NCI-H2171 (cell line): Measurements from ENCODE around the gene SLC2A11.
"Not testable (repeated sequence)": the region's sequence is repeated elsewhere in the genome, so short reads cannot be mapped to it uniquely, and the experiment has no call there.

Experiments used
- DNase-seq: peaks from one replicate; lab custom pipeline; 2025; lab: John Stamatoyannopoulos, UW

The SLC2A11 gene

DNA sequence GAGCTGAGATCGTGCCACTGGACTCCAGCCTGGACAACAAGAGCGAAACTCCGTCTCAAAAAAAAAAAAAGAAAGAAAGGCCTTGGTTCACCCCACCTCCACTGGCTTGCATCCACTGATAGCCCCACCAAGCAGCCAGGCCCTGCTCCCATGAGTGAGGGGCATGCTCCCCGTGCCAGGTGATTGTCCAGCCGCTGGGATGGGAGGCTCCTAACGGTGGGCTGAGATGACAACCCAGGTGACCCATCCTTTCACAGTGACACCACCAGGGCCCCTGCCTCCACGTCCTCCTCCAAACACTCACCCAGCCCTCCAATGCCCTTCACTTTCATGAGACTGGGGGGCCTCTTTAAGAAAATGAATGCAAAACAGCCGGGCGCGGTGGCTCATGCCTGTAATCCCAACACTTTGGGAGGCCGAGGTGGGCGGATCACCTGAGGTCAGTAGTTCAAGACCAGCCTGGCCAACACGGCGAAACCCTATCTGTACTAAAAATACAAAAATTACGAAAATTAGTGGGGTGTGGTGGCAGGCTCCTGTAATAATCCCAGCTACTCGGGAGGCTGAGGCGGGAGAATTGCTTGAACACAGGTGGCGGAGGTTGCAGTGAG is 10.3 kb upstream of the SLC2A11 start:
- no peak for DNase-seq

GRCh38 chr22:23847991-23848864 is 9.4 kb upstream of the SLC2A11 start:
- DNase-seq = no peak

GRCh38 chr22:23849009-23850006 is 8.4 kb upstream of the SLC2A11 start:
- DNase-seq = peak; percentile 70

GRCh38 chr22:23850136-23850611 is 7.5 kb upstream of the SLC2A11 start:
- DNase-seq = no peak

DNA sequence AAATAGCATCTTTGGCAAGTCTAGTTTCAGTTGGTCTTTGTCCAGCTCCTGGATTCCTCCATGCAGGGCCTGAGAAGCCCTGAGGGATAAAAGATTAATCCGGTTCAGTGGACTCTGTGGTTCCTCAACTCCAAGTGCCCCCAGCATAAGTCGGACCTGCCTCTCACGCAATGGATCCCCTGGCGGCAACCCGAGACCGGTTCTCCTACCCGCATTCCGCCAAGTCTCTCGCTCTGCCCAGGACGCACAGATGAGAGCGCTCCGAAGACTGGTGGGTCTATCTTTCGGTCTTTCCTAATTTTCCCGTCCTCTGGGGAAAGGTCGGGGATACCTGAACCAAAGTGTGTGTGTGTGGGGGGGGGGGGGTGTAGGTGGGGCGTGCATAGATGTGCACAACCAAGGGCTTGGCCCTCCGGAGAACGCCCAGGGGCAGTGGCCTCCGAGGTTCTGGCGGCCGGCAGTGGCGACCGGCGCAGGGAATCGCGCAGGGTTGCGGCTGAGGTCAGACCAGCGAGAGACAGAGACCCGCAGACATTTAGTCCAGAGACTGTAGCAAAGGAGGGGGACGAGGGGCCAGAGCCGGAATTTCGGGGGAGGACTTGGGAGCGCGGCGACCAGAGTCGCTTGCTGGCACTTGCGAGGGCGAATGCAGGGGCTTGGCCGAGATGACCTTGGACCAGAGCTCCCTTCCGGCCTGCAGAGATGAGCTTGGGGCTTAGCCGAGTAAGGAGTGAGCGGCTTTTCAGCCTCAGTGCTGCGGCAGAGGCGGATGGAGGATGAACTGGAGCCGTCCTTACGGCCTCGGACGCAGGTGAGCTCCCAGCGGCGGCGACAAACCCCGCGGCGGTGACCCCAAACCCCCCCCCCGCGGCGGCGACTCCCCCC is 712 bp upstream of the SLC2A11 start:
- DNase-seq = no peak

DNA sequence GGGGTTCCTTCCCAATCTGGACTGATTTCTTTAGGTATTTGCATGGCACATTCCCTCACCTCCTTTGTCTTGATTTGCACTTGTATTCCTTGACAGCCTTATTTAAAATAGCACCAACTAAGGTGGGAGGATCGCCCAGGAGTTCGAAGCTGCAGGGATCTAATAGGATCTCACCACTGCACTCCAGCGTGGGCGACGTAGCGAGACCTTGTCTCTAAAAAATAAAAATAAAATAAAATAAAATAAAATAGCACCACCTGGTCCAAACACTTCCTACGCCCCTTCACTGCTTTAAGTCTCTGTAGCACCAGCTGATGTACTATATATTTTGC is 775 bp downstream of the SLC2A11 start:
- no peak for DNase-seq

DNA sequence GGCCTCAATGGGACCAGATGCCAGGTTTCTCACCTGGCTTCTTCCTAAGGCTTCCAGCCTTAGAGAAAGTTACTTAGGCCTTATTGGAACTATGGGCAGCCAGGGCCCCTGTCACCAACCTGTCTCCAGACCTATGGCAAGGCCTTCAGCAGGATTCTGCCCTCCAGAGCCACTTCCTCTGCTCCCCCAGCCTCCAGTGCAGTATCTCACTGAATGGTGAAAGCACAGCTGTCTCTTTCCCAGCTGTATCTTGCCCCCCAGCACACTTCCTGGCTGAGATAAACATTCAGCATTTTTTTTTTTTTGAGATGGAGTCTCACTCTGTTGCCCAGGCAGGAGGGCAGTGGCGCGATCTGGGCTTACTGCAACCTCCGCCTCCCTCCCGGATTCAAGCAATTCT is 1.5 kb downstream of the SLC2A11 start:
- DNase-seq = no peak

DNA sequence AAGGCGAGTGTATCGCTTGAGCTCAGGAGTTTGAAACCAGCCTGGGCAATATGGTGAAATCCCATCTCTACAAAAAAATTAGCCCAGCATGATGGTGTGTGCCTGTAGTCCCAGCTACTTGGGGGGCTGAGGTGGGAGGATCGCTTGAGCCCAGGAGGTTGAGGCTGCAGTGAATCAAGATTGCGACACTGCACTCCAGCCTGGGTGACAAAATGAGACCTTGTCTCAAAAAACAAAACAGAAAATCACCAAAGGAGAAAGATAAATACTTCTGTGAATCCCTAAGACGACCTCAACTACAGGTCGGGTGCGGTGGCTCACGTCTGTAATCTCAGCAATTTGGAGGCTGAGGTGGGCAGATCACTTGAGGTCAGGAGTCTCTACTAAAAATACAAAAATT is 2.5 kb downstream of the SLC2A11 start:
- DNase-seq = not testable (repeated sequence)

DNA sequence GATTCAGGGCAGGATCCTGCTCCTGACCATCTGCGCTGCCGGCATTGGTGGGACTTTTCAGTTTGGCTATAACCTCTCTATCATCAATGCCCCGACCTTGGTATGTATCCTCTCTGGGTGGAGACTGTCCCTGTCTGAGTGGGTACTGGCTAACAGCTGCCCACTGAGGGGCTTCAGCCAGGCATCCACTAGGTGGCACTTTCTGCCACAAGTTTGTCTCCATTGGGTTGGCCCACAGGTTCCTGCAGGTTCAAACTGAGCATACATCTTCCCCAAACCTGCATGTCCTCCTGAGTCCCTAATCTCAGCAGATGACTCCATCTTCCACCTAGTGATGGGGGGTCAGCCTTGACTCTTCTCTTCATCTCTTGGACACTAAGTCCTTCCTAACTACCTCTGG is 4.4 kb downstream of the SLC2A11 start:
- no peak for DNase-seq

DNA sequence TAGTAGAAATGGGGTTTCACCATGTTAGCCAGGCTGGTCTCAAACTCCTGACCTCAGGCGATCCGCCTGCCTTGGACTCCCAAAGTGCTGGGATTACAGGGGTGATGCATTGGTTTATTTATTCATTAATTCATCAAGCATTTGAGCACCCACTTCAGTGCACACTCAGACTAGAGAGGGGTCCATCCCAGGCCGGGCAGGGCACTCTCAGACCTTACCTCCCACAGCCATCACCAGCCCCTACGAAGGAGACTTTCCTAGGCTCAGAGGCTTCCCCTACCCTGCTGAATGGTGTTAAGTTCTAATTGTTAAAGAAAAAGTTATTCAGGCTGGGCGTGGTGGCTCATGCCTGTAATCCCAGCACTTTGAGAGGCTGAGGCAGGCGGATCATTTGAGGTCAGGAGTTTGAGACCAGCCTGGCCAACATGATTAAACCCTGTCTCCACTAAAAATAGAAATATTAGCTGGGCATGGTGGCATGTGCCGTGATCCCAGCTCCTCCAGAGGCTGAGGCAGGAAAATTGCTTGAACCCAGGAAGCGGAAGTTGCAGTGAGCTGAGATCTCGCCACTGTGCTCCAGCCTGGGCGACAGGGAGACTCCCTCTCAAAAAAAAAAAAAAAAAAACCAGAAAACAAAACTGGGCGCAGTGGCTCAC is 7.0 kb downstream of the SLC2A11 start:
- DNase-seq = not testable (repeated sequence)

DNA sequence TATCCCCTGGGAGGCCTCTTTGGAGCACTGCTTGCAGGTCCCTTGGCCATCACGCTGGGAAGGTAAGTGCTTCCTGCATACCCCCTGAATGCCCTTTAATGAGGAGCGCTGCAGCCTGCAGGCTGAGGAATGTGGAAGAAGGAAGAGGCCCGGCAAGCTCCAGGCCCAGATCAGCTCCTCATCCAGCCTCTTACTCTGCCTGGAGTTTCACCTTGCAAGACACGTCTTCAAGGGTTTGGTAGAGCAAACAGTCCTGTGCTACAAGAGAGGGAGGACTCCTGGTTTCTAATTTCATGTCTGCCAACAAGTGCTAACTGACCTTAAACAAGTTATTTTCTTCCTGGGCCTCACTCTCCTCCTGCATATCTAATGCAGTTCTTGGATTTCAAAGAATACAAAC is 10.9 kb downstream of the SLC2A11 start:
- DNase-seq = no peak

DNA sequence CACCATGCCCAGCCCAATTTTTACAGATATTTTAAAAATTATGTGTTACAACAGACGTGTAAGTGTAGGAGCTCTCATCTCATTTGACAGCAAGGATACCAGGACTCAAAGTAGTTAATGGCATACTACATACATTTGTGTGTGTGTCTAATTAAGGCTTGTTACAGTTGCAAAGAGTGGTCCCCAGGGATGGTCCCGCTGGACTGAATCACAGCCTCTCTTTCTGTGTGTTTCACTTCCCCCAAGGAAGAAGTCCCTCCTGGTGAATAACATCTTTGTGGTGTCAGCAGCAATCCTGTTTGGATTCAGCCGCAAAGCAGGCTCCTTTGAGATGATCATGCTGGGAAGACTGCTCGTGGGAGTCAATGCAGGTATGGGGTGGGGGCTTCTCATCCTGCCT is 17.2 kb downstream of the SLC2A11 start:
- DNase-seq = no peak

- no peak for DNase-seq
These were observed 18.1 kb downstream of the SLC2A11 start for GRCh38 chr22:23875801-23876200.

GRCh38 chr22:23877566-23877965 is 19.9 kb downstream of the SLC2A11 start:
- no peak for DNase-seq

DNA sequence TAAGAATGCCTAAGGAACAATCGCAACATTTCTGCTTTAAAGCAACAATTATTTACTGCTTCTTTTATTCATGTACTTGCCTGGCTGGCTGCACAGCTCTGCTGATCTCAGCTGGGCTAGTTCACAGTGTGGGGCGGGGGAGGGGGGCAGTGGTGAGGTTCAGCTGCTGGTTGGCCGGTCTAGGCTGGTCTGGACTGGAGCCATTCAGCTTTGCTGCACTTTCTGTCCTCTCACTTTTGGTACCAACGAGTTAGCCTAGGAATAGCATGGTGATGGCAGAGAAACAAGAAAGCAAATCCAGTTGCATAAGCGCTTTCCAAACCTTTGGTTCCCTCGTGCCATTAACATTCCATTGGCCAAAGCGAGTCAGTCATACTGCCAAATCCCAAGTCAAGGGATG is 20.5 kb downstream of the SLC2A11 start:
- no peak for DNase-seq

GRCh38 chr22:23882370-23882769 is 24.7 kb downstream of the SLC2A11 start:
- no peak for DNase-seq

DNA sequence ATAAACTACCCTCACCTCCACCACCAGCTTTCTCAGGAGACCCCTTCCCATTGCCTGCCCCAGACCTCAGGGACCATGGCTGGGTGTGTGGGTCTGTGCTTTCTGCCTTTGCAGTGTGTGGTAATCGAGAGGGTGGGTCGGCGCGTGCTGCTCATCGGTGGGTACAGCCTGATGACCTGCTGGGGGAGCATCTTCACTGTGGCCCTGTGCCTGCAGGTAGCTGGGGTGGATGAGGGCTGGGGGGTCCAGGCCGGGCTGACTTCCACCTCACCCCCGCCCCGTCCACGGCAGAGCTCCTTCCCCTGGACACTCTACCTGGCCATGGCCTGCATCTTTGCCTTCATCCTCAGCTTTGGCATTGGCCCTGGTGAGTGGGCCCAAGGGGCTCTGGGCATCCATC is 26.0 kb downstream of the SLC2A11 start:
- DNase-seq = no peak

DNA sequence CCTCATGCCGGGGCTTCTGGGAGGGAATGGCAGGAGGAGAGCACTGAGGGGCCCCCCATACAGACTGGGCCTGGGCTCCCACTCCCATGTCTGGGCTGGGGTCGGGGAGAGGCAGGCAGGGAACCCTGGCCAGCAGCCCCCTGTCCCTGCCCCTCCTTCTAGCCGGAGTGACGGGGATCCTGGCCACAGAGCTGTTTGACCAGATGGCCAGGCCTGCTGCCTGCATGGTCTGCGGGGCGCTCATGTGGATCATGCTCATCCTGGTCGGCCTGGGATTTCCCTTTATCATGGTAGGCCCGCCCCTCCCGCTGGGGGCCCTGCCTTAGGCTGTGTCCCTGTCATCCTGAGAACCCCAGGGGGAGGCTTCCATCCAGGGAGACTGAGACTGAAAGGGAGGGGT is 26.5 kb downstream of the SLC2A11 start:
- no peak for DNase-seq

DNA sequence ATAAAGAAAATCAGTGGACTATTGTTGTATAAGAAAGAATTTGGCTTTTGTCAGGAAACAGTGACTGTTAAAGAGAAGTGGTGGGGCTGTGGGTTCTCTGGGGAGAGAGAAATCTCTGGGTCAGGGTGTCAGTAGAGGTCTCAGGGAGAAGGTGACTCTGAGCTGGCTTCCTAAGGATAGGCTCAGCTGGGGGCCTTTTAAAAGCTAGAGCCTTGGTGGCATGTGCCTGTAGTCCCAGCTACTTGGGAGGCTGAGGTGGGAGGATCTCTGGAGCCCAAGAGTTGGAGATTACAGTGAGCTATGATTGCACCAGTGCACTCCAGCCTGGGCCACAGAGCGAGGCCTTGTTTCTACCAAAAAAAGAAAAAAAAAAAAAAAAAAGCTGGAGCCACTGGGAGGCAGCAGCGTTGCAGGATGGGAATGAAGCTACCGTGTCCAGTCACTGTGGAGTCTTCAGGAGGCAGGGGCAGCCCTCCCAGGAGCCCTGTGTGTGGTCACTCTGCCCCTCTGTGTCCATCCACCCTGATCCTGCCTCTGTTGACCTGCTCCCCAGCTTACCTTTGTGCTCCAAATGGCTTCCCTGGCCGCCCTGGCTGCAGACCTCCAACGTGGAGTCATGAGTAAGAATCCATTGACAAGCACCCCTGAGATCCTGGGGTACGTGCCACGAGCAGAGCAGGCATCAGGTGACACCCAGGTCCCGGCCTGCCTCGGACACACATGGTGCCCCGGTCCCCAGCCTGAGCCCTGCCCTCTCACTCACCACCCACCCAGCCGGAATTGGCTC is 31.1 kb downstream of the SLC2A11 start:
- DNase-seq = no peak

DNA sequence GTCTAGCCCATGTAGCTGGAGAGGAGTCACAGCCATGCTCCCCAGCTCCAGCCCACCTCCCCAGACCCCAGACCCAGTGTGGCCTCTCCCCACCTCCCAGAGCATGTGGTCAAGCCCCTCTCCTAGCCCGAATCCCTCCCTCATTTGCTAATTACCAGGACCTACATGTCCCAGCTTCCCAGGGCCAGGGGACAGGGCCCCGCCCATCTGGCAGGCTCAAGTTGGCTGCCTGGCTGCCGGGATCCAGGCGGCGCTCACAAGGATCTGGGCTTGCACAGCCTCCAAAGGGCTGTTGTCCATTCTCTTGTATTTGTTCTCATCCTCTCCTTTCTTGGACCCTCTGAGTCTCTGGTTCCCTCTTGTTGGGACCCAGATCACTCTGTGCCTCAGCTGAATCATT is 31.9 kb downstream of the SLC2A11 start:
- DNase-seq = no peak
